HG03045 (cell line): ENCODE results near the gene KRT77.

Source experiments
- ATAC-seq: cut with Tn5 transposase; IDR thresholded peaks from one replicate; pipeline ENCODE4 v1.9.1; 2021; ENCODE audit warnings: mild to moderate bottlenecking, moderate library complexity; ENCODE audit not compliant: unreplicated experiment

The KRT77 gene

GRCh38 chr12:52693261-52693660, 10.1 kb downstream of the KRT77 start:
- no peak for ATAC-seq

GRCh38 chr12:52692254-52692653, 11.1 kb downstream of the KRT77 start:
- no peak for ATAC-seq

- no peak for ATAC-seq
Measured at GRCh38 chr12:52691841-52692150, 11.5 kb downstream of the KRT77 start.

GRCh38 chr12:52691076-52691840, 12.1 kb downstream of the KRT77 start:
- no peak for ATAC-seq

GRCh38 chr12:52690351-52691075, 12.8 kb downstream of the KRT77 start:
- no peak for ATAC-seq

- no peak for ATAC-seq
Measured at GRCh38 chr12:52689936-52690335, 13.4 kb downstream of the KRT77 start.

- ATAC-seq: no peak
Measured at GRCh38 chr12:52689239-52689638, 14.1 kb downstream of the KRT77 start.

GRCh38 chr12:52688481-52688880, 14.8 kb downstream of the KRT77 start:
- ATAC-seq: no peak

GRCh38 chr12:52687497-52688385, 15.6 kb downstream of the KRT77 start:
- no peak for ATAC-seq

GRCh38 chr12:52686756-52687487, 16.4 kb downstream of the KRT77 start:
- no peak for ATAC-seq

GRCh38 chr12:52686063-52686462, 17.3 kb downstream of the KRT77 start:
- ATAC-seq: no peak

- ATAC-seq: no peak
Measured at GRCh38 chr12:52685406-52685890, 17.9 kb downstream of the KRT77 start.

- no peak for ATAC-seq
Measured at GRCh38 chr12:52684431-52684830, 18.9 kb downstream of the KRT77 start.

GRCh38 chr12:52683575-52684300, 19.6 kb downstream of the KRT77 start:
- no peak for ATAC-seq

GRCh38 chr12:52682938-52683574, 20.3 kb downstream of the KRT77 start:
- ATAC-seq: no peak

- no peak for ATAC-seq
Measured at GRCh38 chr12:52682381-52682660, 21.0 kb downstream of the KRT77 start.

GRCh38 chr12:52681526-52682380, 21.6 kb downstream of the KRT77 start:
- ATAC-seq: no peak

- ATAC-seq: no peak
Measured at GRCh38 chr12:52680363-52680762, 23.0 kb downstream of the KRT77 start, which contains the start of gene KRT1. Gene KRT1, minus strand, starts transcription at chr12:52680407. Its CDS starts 59 bp downstream, at chr12:52680348.

- no peak for ATAC-seq
Measured at GRCh38 chr12:52679875-52680274, 23.4 kb downstream of the KRT77 start.
